ENCODE data around the gene ASRGL1.
A peak's percentile ranks its signal among the peaks of the same experiment; 100 is the strongest.
"Not testable (repeated sequence)": the region's sequence is repeated elsewhere in the genome, so short reads cannot be mapped to it uniquely, and the experiment has no call there.

Gene ASRGL1

DNA sequence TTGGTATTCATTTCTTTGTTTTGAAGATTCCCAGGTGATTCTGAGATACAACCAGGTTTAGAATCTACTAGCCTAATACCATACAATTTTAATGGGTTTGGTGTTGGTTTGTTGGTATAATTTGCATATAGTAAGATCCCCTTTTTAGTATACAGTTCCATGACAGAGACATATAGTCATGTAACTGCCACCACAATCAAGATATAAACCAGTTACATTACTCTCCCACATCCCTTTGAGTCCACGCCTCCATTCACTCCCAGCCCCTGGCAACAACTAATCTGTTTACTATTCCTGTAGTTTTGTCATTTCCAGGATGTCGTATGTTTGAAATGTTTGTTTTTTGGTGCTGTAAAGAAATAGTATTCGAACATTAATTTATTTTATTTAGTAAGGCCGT is 4.3 kb downstream of the ASRGL1 start:
- H3K27ac ChIP-seq: peak overlapping the region; percentile 26
- TF ChIP-seq, protein P1, sequence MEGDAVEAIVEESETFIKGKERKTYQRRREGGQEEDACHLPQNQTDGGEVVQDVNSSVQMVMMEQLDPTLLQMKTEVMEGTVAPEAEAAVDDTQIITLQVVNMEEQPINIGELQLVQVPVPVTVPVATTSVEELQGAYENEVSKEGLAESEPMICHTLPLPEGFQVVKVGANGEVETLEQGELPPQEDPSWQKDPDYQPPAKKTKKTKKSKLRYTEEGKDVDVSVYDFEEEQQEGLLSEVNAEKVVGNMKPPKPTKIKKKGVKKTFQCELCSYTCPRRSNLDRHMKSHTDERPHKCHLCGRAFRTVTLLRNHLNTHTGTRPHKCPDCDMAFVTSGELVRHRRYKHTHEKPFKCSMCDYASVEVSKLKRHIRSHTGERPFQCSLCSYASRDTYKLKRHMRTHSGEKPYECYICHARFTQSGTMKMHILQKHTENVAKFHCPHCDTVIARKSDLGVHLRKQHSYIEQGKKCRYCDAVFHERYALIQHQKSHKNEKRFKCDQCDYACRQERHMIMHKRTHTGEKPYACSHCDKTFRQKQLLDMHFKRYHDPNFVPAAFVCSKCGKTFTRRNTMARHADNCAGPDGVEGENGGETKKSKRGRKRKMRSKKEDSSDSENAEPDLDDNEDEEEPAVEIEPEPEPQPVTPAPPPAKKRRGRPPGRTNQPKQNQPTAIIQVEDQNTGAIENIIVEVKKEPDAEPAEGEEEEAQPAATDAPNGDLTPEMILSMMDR (IDR thresholded peaks at IDR 0.05): no peak
- no peak for TF ChIP-seq ZFX (IDR thresholded peaks at IDR 0.05; ENCODE audit: borderline replicate concordance)

DNA sequence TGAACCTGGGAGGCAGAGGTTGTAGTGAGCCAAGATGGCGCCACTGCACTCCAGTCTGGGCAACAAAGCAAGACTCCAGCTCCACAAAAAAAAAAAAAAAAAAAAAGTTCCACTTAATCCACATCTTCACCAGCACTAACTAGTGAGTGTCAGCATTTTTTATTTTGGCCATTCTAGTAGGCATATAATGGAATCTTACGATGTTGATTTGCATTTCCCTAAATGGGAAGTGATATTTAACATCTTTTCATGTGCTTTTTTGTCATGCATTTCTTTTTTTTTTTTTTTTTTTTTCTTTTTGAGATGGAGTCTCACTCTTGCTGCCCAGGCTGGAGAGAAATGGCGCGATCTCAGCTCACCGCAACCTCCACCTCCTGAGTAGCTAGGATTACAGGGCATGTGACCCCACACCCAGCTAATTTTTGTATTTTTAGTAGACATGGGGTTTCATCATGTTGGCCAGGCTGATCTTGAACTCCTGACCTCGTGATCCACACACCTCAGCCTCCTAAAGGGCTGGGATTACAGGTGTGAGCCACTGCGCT is 6.5 kb downstream of the ASRGL1 start:
- H3K27ac ChIP-seq: not testable (repeated sequence)

DNA sequence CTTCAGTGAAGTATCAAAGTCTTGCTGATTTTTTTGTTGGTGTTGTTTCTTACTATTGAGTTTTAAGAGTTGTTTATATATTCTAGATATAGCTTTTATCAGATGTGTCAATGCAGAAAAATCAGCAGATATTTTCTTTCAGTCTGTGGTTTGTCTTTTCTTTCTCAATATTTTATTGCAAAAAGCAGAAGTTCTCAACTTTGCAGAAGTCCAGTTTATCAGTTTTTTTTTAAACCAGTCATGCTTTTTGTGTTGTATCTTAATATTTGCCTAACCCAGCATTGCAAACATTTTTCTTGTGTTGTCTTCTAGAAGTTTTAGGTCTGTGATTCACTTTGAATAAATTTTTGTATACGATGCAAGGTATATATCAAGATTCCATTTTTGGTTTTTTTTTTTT is 7.0 kb downstream of the ASRGL1 start:
- no peak overlapping the region for H3K27ac ChIP-seq

DNA sequence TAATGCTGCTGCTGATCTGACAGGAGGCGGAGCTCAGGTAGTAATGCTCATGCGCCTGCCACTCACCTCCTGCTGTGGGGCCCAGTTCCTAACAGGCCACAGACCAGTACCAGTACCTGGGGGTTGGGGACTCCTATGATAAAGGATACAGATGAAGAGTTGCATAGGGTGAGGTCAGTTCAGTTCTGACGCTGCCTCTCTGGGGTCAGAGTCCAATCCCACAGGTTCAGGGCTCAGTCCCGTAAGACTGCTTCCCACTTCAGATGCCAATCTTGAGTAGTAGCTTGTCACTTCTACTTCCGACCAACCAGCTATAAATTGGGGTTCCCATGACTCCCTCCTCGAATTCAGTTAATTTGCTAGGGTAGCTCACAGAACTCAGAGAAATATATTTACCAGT is 8.6 kb downstream of the ASRGL1 start:
- no peak for TF ChIP-seq ZFX (IDR thresholded peaks at IDR 0.05; ENCODE audit: borderline replicate concordance)
- TF ChIP-seq, protein P1 (IDR thresholded peaks at IDR 0.05): no peak
- no peak overlapping the region for H3K27ac ChIP-seq

More for the DNA sequence above, 7.0 kb downstream of the ASRGL1 start:
- no peak for TF ChIP-seq ZFX (IDR thresholded peaks at IDR 0.05; ENCODE audit: borderline replicate concordance)
- TF ChIP-seq, protein P1 (IDR thresholded peaks at IDR 0.05): no peak

DNA sequence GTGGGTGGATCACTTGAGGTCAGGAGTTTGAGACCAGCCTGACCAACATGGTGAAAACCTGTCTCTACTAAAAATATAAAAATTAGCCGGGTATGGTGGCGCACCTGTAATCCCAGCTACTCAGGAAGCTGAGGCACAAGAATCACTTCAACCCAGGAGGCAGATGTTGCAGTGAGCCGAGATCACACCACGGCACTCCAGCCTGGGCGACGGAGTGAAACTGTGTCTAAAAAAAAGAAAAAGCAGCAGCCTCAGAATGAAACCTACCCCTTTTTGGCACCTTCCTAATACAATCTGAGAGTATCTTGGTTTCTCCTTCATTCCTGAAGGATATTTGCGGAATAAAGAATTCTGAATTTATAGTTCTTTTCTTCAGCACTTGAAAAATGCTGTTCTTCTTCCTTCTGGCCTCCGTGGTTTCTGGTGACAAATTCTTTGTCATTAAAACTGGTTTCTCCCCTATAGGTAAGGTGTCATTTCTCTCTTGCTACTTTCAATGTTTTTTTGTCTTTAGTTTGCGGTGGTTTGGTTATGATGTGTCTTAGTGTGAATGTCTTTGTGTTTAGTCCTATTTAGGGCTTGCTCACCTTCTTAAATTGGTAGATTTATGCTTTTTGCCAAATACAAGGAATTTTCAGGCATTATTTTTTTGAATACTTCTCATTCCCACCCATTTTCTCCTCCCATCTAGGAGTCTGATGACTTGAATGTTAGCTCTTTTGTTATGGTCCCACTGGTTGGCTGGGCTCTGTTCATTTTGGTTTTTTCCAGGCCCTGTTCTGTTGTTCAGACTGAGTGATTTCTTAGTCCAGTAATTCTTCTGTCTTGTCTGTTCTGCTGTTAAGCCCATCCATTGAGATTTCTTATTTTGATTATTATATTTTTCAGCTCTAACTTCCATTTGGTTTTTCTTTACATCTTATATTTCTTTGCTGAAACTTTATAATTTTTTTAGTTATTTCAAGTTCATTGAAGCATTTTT is 15.4 kb downstream of the ASRGL1 start:
- H3K27ac ChIP-seq: peak overlapping the region; percentile 62
- TF ChIP-seq ZFX (IDR thresholded peaks at IDR 0.05; ENCODE audit: borderline replicate concordance): no peak
- TF ChIP-seq, protein P1 (IDR thresholded peaks at IDR 0.05): no peak

DNA sequence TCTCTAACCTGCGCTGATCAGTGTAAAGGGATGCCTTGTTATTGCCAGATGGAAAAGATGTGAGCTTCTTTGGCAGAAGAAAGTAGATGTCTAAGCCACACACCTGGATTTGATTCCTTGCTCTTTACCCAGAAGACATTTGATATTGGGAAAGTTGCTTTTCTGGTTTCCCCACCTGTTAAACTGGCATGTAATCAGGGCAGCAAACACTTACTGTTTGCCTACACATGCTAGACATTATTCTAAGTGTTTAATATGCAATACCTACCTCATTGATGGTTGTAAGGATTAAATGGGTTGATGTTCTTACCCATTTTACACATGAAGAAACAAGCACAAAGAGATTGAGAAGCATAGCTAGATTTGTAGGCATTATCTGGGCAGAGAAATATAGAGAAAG is 16.6 kb downstream of the ASRGL1 start:
- TF ChIP-seq, protein P1 (IDR thresholded peaks at IDR 0.05): no peak
- no peak for TF ChIP-seq ZFX (IDR thresholded peaks at IDR 0.05; ENCODE audit: borderline replicate concordance)
- peak overlapping the region; percentile 62 for H3K27ac ChIP-seq

DNA sequence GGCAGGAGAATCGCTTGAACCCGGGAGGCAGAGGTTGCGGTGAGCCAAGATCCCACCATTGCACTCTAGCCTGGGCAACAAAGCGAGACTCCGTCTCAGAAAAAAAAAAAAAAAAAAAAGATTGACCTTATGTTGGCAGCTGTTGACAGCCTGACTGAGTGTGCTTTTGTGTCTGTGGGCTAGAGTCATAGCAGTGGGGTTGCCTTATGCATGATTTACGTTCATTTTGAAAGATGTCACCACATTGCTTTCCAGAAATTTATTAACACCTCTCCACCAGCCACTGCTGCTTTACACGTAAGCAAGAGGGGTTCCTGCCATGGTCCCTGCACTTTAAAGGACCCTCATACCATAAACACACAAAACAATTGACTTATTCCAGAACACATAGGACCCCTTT is 21.0 kb downstream of the ASRGL1 start:
- TF ChIP-seq ZFX (IDR thresholded peaks at IDR 0.05; ENCODE audit: borderline replicate concordance): no peak
- TF ChIP-seq, protein P1 (IDR thresholded peaks at IDR 0.05): no peak
- no peak overlapping the region for H3K27ac ChIP-seq

Measured in 22Rv1 (cell line).